Measurements from ENCODE around the gene MYLK4.
A peak's percentile ranks its signal among the peaks of the same experiment; 100 is the strongest.

The MYLK4 gene

GRCh38 chr6:2708456-2708855, 42.3 kb downstream of the MYLK4 start:
- DNase-seq (ENCODE audit: low read depth in 2 of 2), result no peak

GRCh38 chr6:2706558-2706957, 44.2 kb downstream of the MYLK4 start:
- no peak for DNase-seq (ENCODE audit: low read depth in 2 of 2)

DNA sequence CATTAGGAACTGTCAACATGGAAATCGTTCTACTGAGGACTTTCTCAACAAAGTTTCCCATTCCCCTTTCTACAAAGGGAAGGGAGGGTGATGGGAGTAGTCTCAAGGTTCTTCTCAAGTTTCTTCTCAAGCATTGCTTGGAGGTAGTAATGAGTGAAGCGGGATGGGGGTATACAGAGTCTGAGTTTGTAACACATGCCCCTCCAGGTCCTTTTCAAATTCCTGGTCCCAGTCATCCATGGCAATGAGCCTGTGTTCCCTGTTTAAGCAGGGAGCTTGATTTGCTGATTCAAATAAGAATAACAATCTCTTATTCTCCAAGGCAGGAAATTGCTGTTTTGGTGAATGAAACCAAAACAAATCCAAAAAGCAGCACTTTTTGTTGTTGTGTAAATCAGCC, 45.5 kb downstream of the MYLK4 start:
- no peak for DNase-seq (ENCODE audit: low read depth in 2 of 2)

- no peak for DNase-seq (ENCODE audit: low read depth in 2 of 2)
These were observed 53.4 kb downstream of the MYLK4 start for GRCh38 chr6:2697291-2697690.

DNA sequence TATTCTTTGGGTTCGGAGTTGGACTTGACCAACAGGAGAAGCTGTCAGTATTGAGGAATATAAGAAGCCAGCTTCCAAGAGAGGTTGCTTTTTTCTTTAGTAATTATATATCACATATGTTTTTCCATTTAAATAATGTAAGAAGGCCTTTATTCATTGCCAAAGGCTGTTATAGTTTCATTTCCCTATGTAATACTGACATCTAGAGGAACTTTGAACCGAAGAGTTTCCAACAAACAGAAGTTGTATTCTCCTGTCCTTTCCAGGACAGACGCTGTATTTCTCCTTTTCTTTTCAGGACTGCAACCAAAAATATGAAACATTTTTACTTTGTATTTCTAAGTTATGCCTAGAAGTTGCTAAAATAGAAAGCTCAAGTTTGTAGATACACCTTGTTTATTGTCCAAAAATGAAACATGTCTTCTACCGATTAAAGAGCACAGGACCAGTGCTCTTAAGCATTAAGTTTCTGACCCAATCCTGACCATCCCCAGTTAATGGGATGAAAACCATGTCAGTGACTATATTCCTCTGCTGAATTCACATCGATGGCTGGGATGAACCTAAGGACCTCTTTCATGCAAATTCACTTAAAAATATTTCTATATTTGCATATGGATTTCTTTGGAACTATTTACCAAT, 55.1 kb downstream of the MYLK4 start:
- no peak for DNase-seq (ENCODE audit: low read depth in 2 of 2)

DNA sequence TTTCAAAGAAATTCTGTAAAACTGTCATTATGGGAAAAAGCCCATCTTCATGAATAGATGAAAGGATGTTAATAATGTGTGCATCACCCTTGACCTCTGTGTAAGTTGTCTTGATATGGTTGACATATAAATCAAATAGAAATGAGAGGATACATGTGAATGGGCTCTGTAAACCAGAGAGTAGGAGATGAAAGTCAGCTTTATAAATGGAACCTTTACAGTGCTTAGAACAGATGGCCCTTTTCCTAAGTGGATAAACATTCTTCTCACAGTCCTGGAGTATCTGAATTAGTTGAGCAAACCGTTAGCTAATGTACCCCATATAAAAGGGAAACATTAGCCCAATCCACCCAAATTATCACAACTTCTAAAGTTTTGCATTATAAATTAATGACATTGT, 57.5 kb downstream of the MYLK4 start:
- no peak for DNase-seq (ENCODE audit: low read depth in 2 of 2)

GRCh38 chr6:2688401-2689064, 62.2 kb downstream of the MYLK4 start:
- peak in 1 of 2 donors; percentile 1 for DNase-seq (ENCODE audit: low read depth in 2 of 2)

DNA sequence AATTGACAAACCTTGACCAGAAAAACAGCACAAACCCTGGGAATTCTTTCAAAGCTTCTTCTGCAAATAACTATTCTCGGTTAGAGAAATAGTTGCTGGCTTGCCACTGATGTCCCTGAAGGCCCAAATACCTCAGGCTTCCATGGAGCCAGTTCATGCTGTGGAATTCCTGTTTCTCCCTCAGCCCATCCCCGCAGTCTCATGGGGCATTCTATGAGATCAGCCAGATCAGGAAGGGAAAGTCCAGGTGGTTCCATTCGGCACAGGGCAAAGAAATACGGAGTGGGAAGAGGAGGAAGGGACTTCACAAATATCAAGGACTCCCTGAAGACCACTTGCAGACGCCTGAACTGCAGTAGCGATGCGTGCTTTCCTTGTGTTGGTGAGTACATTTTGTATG, 63.3 kb downstream of the MYLK4 start:
- no peak for DNase-seq (ENCODE audit: low read depth in 2 of 2)

GRCh38 chr6:2686515-2686914, 64.2 kb downstream of the MYLK4 start:
- no peak for DNase-seq (ENCODE audit: low read depth in 2 of 2)

- DNase-seq (ENCODE audit: low read depth in 2 of 2), result no peak
These were observed 65.7 kb downstream of the MYLK4 start for GRCh38 chr6:2684766-2685754.

DNA sequence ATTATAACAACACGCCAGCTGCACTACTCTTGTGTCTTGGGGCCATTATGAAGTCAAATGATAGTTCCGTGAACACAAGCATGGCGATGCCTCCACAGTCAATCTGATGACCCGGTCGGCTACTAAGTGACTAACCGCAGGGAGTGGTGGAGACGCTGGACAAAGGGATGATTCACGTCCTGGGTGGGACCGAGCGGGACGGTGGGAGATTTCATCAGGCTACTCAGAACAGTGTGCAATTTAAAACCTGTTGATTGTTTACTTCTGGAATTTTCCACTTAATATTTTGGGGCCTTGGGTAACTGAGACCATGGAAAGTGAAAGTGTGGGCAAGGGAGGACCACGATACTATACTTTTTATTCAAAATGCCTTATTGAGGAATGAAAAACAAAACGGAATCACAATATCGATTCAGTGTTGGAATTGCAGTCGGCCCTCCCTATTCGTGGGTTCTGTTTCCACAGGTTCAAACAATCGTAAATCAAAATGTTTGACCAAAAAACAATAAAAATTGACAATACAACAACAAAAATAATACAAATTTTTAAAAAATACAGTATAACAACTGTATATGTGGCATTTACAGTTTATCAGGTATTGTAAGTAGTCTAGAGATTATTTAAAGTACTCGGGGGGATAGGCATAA, 66.5 kb downstream of the MYLK4 start:
- no peak for DNase-seq (ENCODE audit: low read depth in 2 of 2)

- DNase-seq (ENCODE audit: low read depth in 2 of 2), result no peak
These were observed 70.3 kb downstream of the MYLK4 start for GRCh38 chr6:2680264-2680922.

DNA sequence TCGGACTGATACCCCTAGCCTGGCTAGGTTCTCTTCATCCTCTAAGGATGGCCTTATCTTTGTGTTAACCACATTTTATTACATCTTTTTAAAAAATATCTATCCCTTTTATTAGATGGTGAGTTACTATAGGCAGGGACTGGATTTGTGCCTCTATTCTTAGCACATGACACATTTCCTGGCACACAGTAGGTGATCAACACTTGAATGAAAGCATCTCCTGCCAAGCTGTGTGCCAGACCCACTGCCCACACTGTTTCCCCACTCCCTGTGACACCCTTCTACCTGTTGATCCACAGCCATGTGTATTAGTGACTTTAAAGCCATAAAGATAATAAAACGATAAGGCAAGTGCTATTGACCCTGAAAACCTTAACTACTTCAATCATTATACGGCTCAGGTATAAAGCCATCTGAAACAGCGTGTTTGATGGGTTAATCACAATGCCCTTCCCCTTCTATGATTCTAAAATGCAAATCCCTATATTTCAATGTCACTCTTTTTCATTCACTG, 73.6 kb downstream of the MYLK4 start:
- DNase-seq (ENCODE audit: low read depth in 2 of 2), result no peak

DNA sequence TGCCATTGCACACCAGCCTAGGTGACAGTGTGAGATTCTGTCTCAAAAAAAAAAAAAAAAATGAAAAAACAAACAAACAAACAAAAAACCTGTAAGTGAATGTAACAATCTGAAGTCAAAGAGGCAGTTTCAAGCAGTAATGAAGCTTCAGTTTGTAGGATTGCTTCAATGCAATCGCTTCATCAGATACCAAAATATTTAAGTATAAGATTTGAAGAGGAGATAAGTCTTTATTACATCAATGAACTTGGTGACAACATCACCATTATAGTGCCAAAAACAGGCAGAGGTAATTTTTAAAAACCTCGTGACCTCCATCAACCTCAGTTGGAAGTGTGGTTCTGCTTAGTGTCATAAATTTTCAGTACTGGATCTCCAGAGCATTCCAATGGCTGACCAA, 74.7 kb downstream of the MYLK4 start:
- DNase-seq (ENCODE audit: low read depth in 2 of 2), result no peak

DNA sequence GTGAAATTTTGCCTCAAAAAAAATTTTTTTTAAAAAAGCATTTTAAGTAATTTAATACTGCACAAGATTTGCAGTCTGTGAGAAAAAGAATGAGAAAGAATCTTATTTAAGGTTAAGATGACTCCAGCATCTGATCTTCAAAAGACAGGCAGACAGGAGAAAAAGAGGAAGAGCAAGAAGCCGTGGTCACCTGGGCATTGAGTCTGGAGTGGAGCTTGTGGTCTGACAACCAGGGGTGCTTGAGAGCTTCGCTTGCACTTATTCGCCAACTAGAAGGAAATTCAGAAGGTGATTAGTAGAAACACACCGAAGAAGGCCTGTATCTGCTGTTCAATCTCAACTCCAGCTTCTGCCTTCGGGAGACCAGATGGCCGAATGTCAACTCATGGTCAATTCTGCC, 75.9 kb downstream of the MYLK4 start:
- DNase-seq (ENCODE audit: low read depth in 2 of 2), result no peak

GRCh38 chr6:2669067-2669700, 81.5 kb downstream of the MYLK4 start:
- no peak for DNase-seq (ENCODE audit: low read depth in 2 of 2)

GRCh38 chr6:2667617-2668016, 83.1 kb downstream of the MYLK4 start:
- no peak for DNase-seq (ENCODE audit: low read depth in 2 of 2)

DNA sequence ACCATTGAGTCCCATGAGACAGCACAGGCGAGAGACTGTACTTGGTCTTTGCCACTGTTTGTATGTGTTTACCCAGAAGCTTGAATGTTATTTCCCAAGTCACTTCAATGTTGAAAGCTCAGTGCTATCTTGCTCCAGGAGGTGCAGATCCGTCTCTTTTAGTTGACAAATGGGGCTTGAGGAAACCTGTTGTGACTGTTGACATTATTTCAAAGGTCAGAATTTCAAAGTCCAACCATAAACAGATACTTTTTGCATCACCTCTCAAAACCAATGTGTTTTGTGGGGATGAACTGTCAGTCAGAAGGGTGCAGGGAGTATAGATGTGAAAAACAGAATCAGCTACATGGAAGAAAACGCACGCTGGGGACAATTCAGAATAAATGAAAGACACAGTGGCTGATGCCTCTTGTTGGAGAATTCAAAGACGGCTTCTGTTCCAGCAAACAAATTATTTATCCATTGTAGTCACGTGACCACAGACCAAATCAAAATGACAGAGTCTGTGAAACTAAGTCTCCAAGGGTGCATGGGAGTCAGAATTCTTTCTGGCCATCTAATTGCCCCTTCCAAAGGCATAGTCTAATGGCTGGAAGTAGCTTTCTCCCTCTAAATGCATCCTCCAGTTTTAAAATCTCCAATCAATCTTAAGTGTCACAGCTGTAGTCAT, 83.7 kb downstream of the MYLK4 start:
- no peak for DNase-seq (ENCODE audit: low read depth in 2 of 2)

GRCh38 chr6:2665146-2666070, 85.3 kb downstream of the MYLK4 start:
- no peak for DNase-seq (ENCODE audit: low read depth in 2 of 2)
